SH-SY5Y (cell line): ENCODE data around the gene ATG12.

Experiments used
- GATA2 ChIP-seq: IDR thresholded peaks from 2 replicates; pipeline ENCODE4 v1.6.1; 2011; ENCODE audit warnings: mild to moderate bottlenecking, low read depth, low read length
- GATA3 ChIP-seq: IDR thresholded peaks from 2 replicates; pipeline ENCODE4 v1.6.1; 2011; ENCODE audit warnings: low read depth, mild to moderate bottlenecking, low read length, moderate library complexity

DNA sequence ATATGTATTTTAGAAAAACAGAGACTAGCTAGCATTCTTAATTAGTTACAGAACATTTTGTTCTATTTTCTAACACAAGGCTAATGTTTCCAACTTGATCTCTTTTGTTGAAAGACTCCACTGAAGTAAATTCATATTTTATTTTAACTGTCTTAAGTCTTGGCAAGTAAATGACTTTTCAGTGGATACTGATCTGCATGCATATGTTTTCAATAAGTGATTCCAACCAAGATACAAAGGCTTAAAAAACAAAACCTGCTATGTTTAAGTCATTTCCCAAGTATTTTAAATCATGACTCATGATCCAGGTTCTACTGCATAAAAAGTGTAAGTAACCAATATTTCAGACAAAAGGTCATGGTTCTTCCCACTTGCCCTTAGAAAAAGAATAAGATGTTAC lies 30.6 kb downstream of the ATG12 start:
- no peak for TF ChIP-seq GATA3
- TF ChIP-seq GATA2, result no peak
